ENCODE measurements around the gene NSUN3.
"Not testable (repeated sequence)": the region's sequence is repeated elsewhere in the genome, so short reads cannot be mapped to it uniquely, and the experiment has no call there.

NSUN3 gene

GRCh38 chr3:94098452-94098851 lies 35.6 kb downstream of the NSUN3 start:
- POLR2A ChIA-PET = interaction anchor here (1.4 kb wide), 1 partner anchor 125 kb away, joined by 4 read pairs; the partner anchor contains the start of gene PROS1
- no peak for DNase-seq (ENCODE audit: extremely low spot score)
- CTCF ChIA-PET = interaction anchor here (1.0 kb wide), 1 partner anchor 33 kb away, joined by 3 read pairs; no protein-coding TSS in a partner anchor
- no peak for TF ChIP-seq ELF4 (IDR thresholded peaks at IDR 0.05)
- TF ChIP-seq NFRKB (IDR thresholded peaks at IDR 0.05) = no peak
- no peak for TF ChIP-seq HDGF (IDR thresholded peaks at IDR 0.05; ENCODE audit: borderline replicate concordance)
- TF ChIP-seq FOXA1 (IDR thresholded peaks at IDR 0.05) = no peak
- no peak for TF ChIP-seq ZNF384 (IDR thresholded peaks at IDR 0.05)
- no peak for TF ChIP-seq SP1 (IDR thresholded peaks at IDR 0.05)
- no peak for TF ChIP-seq FOXM1 (IDR thresholded peaks at IDR 0.05; ENCODE audit: borderline replicate concordance)
- TF ChIP-seq FOXK2 (IDR thresholded peaks at IDR 0.05) = no peak
- TF ChIP-seq PKNOX1 (IDR thresholded peaks at IDR 0.05) = no peak
- TF ChIP-seq SUZ12 (IDR thresholded peaks at IDR 0.05) = no peak
- no peak for TF ChIP-seq TARDBP (IDR thresholded peaks at IDR 0.05)
- no peak for TF ChIP-seq CTBP1 (IDR thresholded peaks at IDR 0.05; ENCODE audit: borderline replicate concordance)
- no peak for TF ChIP-seq BHLHE40 (IDR thresholded peaks at IDR 0.05; ENCODE audit: borderline replicate concordance)
- TF ChIP-seq L3MBTL2 (conservative IDR thresholded peaks at IDR 0.05) = no peak
- no peak for TF ChIP-seq ARNT (IDR thresholded peaks at IDR 0.05)
- TF ChIP-seq LEF1 (IDR thresholded peaks at IDR 0.05; ENCODE audit: borderline replicate concordance) = no peak

GRCh38 chr3:94099311-94099710 lies 36.5 kb downstream of the NSUN3 start:
- no peak for TF ChIP-seq L3MBTL2 (conservative IDR thresholded peaks at IDR 0.05)
- POLR2A ChIA-PET = interaction anchor here (0.8 kb wide), 1 partner anchor 36 kb away, joined by 3 read pairs; the partner anchor contains the start of gene NSUN3
- DNase-seq (ENCODE audit: extremely low spot score) = no peak
- CTCF ChIA-PET = interaction anchor here (0.6 to 1.1 kb wide), 4 partner anchors 9 to 158 kb away, joined by 3 to 4 read pairs (median 3); no protein-coding TSS in a partner anchor

- DNase-seq (ENCODE audit: extremely low spot score) = no peak
- CTCF ChIA-PET = interaction anchor here (0.6 to 0.8 kb wide), 7 partner anchors 8 to 209 kb away, joined by 3 to 7 read pairs (median 3); no protein-coding TSS in a partner anchor
- POLR2A ChIA-PET = no interaction called here
- TF ChIP-seq FOXM1 (IDR thresholded peaks at IDR 0.05; ENCODE audit: borderline replicate concordance) = no peak
- TF ChIP-seq PKNOX1 (IDR thresholded peaks at IDR 0.05) = peak; percentile 21; the same call in 1 of the 2 replicates
These were observed 39.0 kb downstream of the NSUN3 start for GRCh38 chr3:94101860-94102259.

DNA sequence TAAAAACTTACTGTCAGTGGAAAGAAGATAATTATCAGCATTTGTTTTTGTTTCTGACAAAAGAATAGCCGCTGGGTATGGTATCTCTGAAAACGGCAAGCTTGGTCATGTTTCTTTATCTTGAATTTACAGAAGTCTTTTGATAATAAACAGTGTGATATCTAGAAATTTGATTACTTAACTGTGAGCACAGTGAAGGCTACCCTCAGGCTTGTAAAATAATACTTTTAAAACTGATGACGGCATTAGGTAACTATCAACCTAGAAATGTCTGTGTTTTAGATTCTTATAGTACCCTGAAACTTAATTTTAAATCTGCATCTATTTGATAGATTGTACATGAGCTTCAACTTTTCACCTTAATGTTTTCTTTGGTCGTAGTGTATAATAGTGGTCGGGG lies 43.4 kb downstream of the NSUN3 start:
- 0 out of 2 replicates have a peak, but pooled peaks have one; percentile 33 for TF ChIP-seq CTBP1 (IDR thresholded peaks at IDR 0.05; ENCODE audit: borderline replicate concordance)
- TF ChIP-seq ARNT (IDR thresholded peaks at IDR 0.05) = no peak
- TF ChIP-seq FOXA1 (IDR thresholded peaks at IDR 0.05) = no peak
- TF ChIP-seq ZNF384 (IDR thresholded peaks at IDR 0.05) = no peak
- no peak for TF ChIP-seq TARDBP (IDR thresholded peaks at IDR 0.05)
- TF ChIP-seq BHLHE40 (IDR thresholded peaks at IDR 0.05; ENCODE audit: borderline replicate concordance) = no peak
- ChIA-PET POLR2A (interaction anchor here (1.0 kb wide), 1 partner anchor 43 kb away, joined by 6 read pairs; the partner anchor contains the start of genes DHFR2 and NSUN3), CTCF (no interaction called here)
- peak; percentile 8 for DNase-seq (ENCODE audit: extremely low spot score)

- POLR2A ChIA-PET; DNase-seq (ENCODE audit: extremely low spot score); CTCF ChIA-PET: not testable (repeated sequence)
These were observed 47.4 kb downstream of the NSUN3 start for GRCh38 chr3:94110232-94110631.

DNA sequence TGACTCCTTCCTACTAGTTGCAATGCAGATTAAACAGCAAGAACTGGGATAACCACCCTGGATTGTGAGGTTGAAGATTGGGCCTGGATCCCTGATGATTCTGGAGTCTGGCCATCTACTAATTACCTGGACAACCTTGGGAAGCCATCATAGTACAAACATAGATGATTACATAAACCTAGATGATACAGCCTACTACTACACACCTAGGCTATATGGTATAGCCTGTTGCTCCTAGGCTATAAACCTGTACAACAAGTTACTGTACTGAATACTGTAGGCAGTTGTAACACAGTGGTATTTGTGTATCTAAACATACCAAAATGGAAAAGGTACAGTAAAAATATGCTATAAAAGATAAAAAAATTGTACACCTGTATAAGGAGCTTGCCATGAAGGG lies 48.0 kb downstream of the NSUN3 start:
- TF ChIP-seq FOXK2 (IDR thresholded peaks at IDR 0.05) (no peak), HDGF (IDR thresholded peaks at IDR 0.05; ENCODE audit: borderline replicate concordance) (no peak), PKNOX1 (IDR thresholded peaks at IDR 0.05) (no peak), LEF1 (IDR thresholded peaks at IDR 0.05; ENCODE audit: borderline replicate concordance) (no peak), ARNT (IDR thresholded peaks at IDR 0.05) (no peak), ZNF384 (IDR thresholded peaks at IDR 0.05) (no peak), FOXA1 (IDR thresholded peaks at IDR 0.05) (no peak), ELF4 (IDR thresholded peaks at IDR 0.05) (no peak), TARDBP (IDR thresholded peaks at IDR 0.05) (no peak), NFRKB (IDR thresholded peaks at IDR 0.05) (no peak), BHLHE40 (IDR thresholded peaks at IDR 0.05; ENCODE audit: borderline replicate concordance) (no peak)
- ChIA-PET CTCF (no interaction called here), POLR2A (interaction anchor here (1.0 kb wide), 1 partner anchor 48 kb away, joined by 3 read pairs; the partner anchor contains the start of genes DHFR2 and NSUN3)
- DNase-seq (ENCODE audit: extremely low spot score) = no peak

DNA sequence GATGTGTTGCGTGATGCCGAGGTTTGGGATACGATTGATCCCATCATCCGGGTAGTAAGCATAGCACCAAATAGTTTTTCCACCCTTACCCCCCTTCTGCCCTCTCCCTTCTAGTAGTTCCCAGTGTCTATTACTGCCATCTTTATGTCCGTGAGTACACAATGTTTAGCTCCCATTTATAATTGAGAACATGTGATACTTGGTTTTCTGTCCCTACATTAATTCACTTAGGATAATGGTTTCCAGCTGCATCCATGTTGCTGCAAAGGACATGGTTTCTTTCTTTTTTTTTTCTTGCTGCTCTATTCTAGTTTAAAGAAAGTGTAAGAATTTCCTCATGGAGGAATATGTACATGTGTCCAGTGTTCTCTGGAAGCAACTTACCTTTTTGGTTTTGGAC lies 51.8 kb downstream of the NSUN3 start:
- ChIA-PET POLR2A (no interaction called here), CTCF (interaction anchor here (0.5 kb wide), 1 partner anchor 498 kb away, joined by 3 read pairs; no protein-coding TSS in a partner anchor)
- no peak for TF ChIP-seq LEF1 (IDR thresholded peaks at IDR 0.05; ENCODE audit: borderline replicate concordance)
- TF ChIP-seq FOXA1 (IDR thresholded peaks at IDR 0.05) = no peak
- no peak for TF ChIP-seq FOXK2 (IDR thresholded peaks at IDR 0.05)
- no peak for TF ChIP-seq FOXM1 (IDR thresholded peaks at IDR 0.05; ENCODE audit: borderline replicate concordance)
- no peak for TF ChIP-seq ZNF384 (IDR thresholded peaks at IDR 0.05)
- TF ChIP-seq HDGF (IDR thresholded peaks at IDR 0.05; ENCODE audit: borderline replicate concordance) = no peak
- no peak for TF ChIP-seq ARNT (IDR thresholded peaks at IDR 0.05)
- TF ChIP-seq PKNOX1 (IDR thresholded peaks at IDR 0.05) = no peak
- TF ChIP-seq SUZ12 (IDR thresholded peaks at IDR 0.05) = no peak
- no peak for TF ChIP-seq ELF4 (IDR thresholded peaks at IDR 0.05)
- no peak for TF ChIP-seq CTBP1 (IDR thresholded peaks at IDR 0.05; ENCODE audit: borderline replicate concordance)
- TF ChIP-seq TARDBP (IDR thresholded peaks at IDR 0.05) = no peak
- TF ChIP-seq L3MBTL2 (conservative IDR thresholded peaks at IDR 0.05) = no peak
- no peak for TF ChIP-seq BHLHE40 (IDR thresholded peaks at IDR 0.05; ENCODE audit: borderline replicate concordance)
- TF ChIP-seq NFRKB (IDR thresholded peaks at IDR 0.05) = no peak
- TF ChIP-seq SP1 (IDR thresholded peaks at IDR 0.05) = no peak
- no peak for DNase-seq (ENCODE audit: extremely low spot score)

Measured in HEK293T (cell line).